Activated CD8-positive, alpha-beta T cell treated with anti-CD3 and anti-CD28 coated beads, Interleukin-2, amount 10 ng/mL, durations not matched to agents 7 days and 5 days (primary cell): ENCODE results near the gene UQCR10. TPM values are rescaled to one million over a fixed set of nuclear protein-coding genes. Genes with fewer than 3 reads are reported as not detected.

Experiments
- ATAC-seq: fragments of 150-1000 bp; cut with Tn5 transposase; one replicate; pipeline ENCODE4 v1.10.0; 2021; ENCODE audit warnings: moderate library complexity
- CTCF ChIA-PET: fragments of 350-600 bp; sonication (Branson Sonifier 250); formaldehyde crosslinking; loops from one replicate; lab custom pipeline; 2021; ENCODE audit warnings: antibody characterized with exemption; lab: Charles Lee
- POLR2A ChIA-PET: fragments of 350-600 bp; sonication (Branson Sonifier 250); formaldehyde crosslinking; loops from one replicate; lab custom pipeline; 2021; ENCODE audit warnings: antibody characterized with exemption; lab: Charles Lee
- DNase-seq: peaks from one replicate; pipeline ENCODE4 v3.0.0-alpha.2; 2020
- H3K27ac Mint-ChIP-seq: one replicate; pipeline ENCODE4 v1.8.0; 2021; ENCODE audit warnings: mild to moderate bottlenecking, mixed read lengths
- H3K27me3 Mint-ChIP-seq: one replicate; pipeline ENCODE4 v1.8.0; 2021; ENCODE audit warnings: low read depth, mixed read lengths
- H3K36me3 Mint-ChIP-seq: one replicate; pipeline ENCODE4 v1.8.0; 2021; ENCODE audit warnings: low read depth, mixed read lengths
- H3K4me1 Mint-ChIP-seq: one replicate; pipeline ENCODE4 v1.8.0; 2021; ENCODE audit warnings: low read depth, mixed read lengths
- H3K4me3 Mint-ChIP-seq: one replicate; pipeline ENCODE4 v1.8.0; 2021; ENCODE audit warnings: mild to moderate bottlenecking, mixed read lengths
- H3K9me3 Mint-ChIP-seq: one replicate; pipeline ENCODE4 v1.8.0; 2022; ENCODE audit warnings: mixed read lengths; ENCODE audit not compliant: insufficient read depth
- total RNA-seq, 2 experiments: library from RNA; stranded (reverse); gene quantifications; one replicate each; pipeline ENCODE4 v1.2.3, GENCODE V29; 2021

The UQCR10 gene
- total RNA-seq, 2 experiments from 2014 or later, result 102 to 103 TPM

- ChIA-PET CTCF (no interaction called here), POLR2A (interaction anchor here (0.6 kb wide), 1 partner anchor 12 kb away, joined by 3 read pairs; no protein-coding TSS in a partner anchor)
- Mint-ChIP-seq H3K4me3 (no peak overlapping the region), H3K9me3 (no peaks in the 10 kb centered on the region), H3K27me3 (no peaks in the 10 kb centered on the region), H3K36me3 (peaks cover 5% of the 10 kb centered on the region), H3K27ac (no peak overlapping the region), H3K4me1 (peaks cover 10% of the 10 kb centered on the region)
- no peak for DNase-seq
- no peak for ATAC-seq
Measured at GRCh38 chr22:29738118-29738815, 28.9 kb upstream of the UQCR10 start.

DNA sequence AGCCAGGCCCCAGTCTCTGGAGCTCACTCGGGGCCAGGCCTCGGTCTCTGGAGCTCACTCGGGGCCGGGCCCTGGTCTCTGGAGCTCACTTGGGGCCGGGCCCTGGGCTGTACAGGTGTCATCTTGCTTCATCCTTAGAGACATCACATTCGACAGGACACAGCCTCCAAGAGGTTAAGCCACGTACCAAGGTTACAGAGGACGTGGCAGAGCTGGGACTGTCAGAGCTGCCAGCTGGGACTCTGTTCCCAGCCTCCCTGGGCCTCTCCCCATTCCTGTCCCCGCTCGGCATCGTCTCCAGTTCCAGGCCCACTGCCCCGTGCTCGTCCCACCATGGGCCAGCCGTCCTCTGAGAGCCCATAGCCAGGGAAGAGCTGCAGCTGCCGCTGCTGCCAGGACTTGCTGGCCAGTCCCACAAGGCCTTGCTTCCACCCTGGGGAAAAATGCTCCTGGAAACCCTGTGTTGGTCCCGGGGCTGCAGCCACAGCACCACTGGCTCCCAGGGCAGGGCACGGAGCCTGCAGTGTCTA lies 27.8 kb upstream of the UQCR10 start:
- Mint-ChIP-seq H3K27me3 (no peaks in the 10 kb centered on the region), H3K4me1 (peaks cover 10% of the 10 kb centered on the region), H3K9me3 (no peaks in the 10 kb centered on the region), H3K4me3 (no peak overlapping the region), H3K27ac (no peak overlapping the region), H3K36me3 (peaks cover 5% of the 10 kb centered on the region)
- ChIA-PET CTCF (interaction anchor here (0.5 kb wide), 1 partner anchor 348 kb away, joined by 3 read pairs; no protein-coding TSS in a partner anchor), POLR2A (no interaction called here)
- DNase-seq (no peak), ATAC-seq (no peak)

- ATAC-seq, result no peak
- Mint-ChIP-seq H3K9me3 (no peaks in the 10 kb centered on the region), H3K27ac (no peak overlapping the region), H3K4me1 (peaks cover 10% of the 10 kb centered on the region), H3K36me3 (peaks cover 5% of the 10 kb centered on the region), H3K4me3 (no peak overlapping the region), H3K27me3 (no peaks in the 10 kb centered on the region)
- no peak for DNase-seq
- ChIA-PET POLR2A (no interaction called here), CTCF (interaction anchor here (0.5 kb wide), 1 partner anchor 348 kb away, joined by 3 read pairs; no protein-coding TSS in a partner anchor)
Measured at GRCh38 chr22:29740216-29740615, 27.0 kb upstream of the UQCR10 start.

GRCh38 chr22:29741926-29742325 lies 25.2 kb upstream of the UQCR10 start:
- ATAC-seq, result no peak
- Mint-ChIP-seq H3K36me3 (peaks cover 8% of the 10 kb centered on the region), H3K27ac (peak overlapping the region; percentile 49), H3K4me1 (peaks cover 10% of the 10 kb centered on the region), H3K9me3 (no peaks in the 10 kb centered on the region), H3K27me3 (no peaks in the 10 kb centered on the region), H3K4me3 (no peak overlapping the region)
- ChIA-PET POLR2A (interaction anchor here (0.6 kb wide), 1 partner anchor 645 kb away, joined by 3 read pairs; no protein-coding TSS in a partner anchor), CTCF (interaction anchor here (1.1 kb wide), 1 partner anchor 15 kb away, joined by 3 read pairs; no protein-coding TSS in a partner anchor)
- DNase-seq, result no peak

GRCh38 chr22:29742326-29742725 lies 24.8 kb upstream of the UQCR10 start:
- Mint-ChIP-seq H3K27ac (peak overlapping the region; percentile 49), H3K27me3 (no peaks in the 10 kb centered on the region), H3K36me3 (peaks cover 8% of the 10 kb centered on the region), H3K9me3 (no peaks in the 10 kb centered on the region), H3K4me3 (no peak overlapping the region), H3K4me1 (peaks cover 10% of the 10 kb centered on the region)
- ChIA-PET CTCF (interaction anchor here (0.7 to 1.2 kb wide), 3 partner anchors 16 to 346 kb away, joined by 3 read pairs; no protein-coding TSS in a partner anchor), POLR2A (no interaction called here)
- ATAC-seq, result no peak
- DNase-seq, result no peak

GRCh38 chr22:29744902-29745301 lies 22.3 kb upstream of the UQCR10 start:
- DNase-seq (no peak), ATAC-seq (no peak)
- CTCF ChIA-PET, result no interaction called here
- peaks cover 12% of the 10 kb centered on the region for H3K4me1 Mint-ChIP-seq
- H3K4me3 Mint-ChIP-seq, result no peak overlapping the region
- H3K27ac Mint-ChIP-seq, result no peak overlapping the region
- H3K9me3 Mint-ChIP-seq, result no peaks in the 10 kb centered on the region
- POLR2A ChIA-PET, result no interaction called here
- H3K36me3 Mint-ChIP-seq, result peaks cover 8% of the 10 kb centered on the region
- H3K27me3 Mint-ChIP-seq, result no peaks in the 10 kb centered on the region

- ATAC-seq (no peak), DNase-seq (no peak)
- no peaks in the 10 kb centered on the region for H3K27me3 Mint-ChIP-seq
- H3K9me3 Mint-ChIP-seq, result no peaks in the 10 kb centered on the region
- peaks cover 30% of the 10 kb centered on the region for H3K4me1 Mint-ChIP-seq
- CTCF ChIA-PET, result interaction anchor here (2.5 kb wide), 1 partner anchor 122 kb away, joined by 8 read pairs; no protein-coding TSS in a partner anchor
- H3K27ac Mint-ChIP-seq, result no peak overlapping the region
- POLR2A ChIA-PET, result no interaction called here
- H3K4me3 Mint-ChIP-seq, result no peak overlapping the region
- H3K36me3 Mint-ChIP-seq, result peaks cover 7% of the 10 kb centered on the region
Measured at GRCh38 chr22:29747832-29748231, 19.3 kb upstream of the UQCR10 start.

GRCh38 chr22:29748248-29748893 lies 18.8 kb upstream of the UQCR10 start:
- H3K9me3 Mint-ChIP-seq, result no peaks in the 10 kb centered on the region
- H3K4me3 Mint-ChIP-seq, result no peak overlapping the region
- CTCF ChIA-PET, result interaction anchor here (2.5 kb wide), 1 partner anchor 123 kb away, joined by 8 read pairs; no protein-coding TSS in a partner anchor
- no peak overlapping the region for H3K27ac Mint-ChIP-seq
- no peak for ATAC-seq
- POLR2A ChIA-PET, result no interaction called here
- H3K36me3 Mint-ChIP-seq, result peaks cover 7% of the 10 kb centered on the region
- no peaks in the 10 kb centered on the region for H3K27me3 Mint-ChIP-seq
- DNase-seq, result no peak
- peaks cover 30% of the 10 kb centered on the region for H3K4me1 Mint-ChIP-seq

DNA sequence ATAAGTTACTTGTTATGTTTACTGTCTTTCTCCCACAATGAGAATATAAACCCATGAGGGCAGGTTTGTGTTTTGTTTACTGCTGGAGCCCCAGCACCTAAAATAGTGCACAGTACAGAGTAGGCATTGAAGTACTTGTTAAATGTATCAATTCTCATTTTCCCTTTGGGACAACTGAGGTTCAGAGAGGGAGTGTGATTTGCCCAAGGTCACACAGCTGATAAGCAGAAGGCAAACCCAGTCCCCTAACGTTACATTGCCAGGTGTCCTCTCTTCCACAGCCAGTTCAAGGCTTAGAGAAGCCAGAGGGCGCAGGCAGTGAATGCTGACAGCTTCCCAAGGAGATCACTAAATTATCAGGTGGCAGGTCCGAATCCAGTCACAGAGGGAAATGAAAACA lies 17.1 kb upstream of the UQCR10 start:
- Mint-ChIP-seq H3K27ac (peak overlapping the region; percentile 88), H3K27me3 (no peaks in the 10 kb centered on the region), H3K4me1 (peaks cover 30% of the 10 kb centered on the region)

GRCh38 chr22:29750559-29751538 lies 16.3 kb upstream of the UQCR10 start:
- H3K4me3 Mint-ChIP-seq, result no peak overlapping the region
- POLR2A ChIA-PET, result interaction anchor here (2.0 kb wide), 1 partner anchor 16 kb away, joined by 8 read pairs; the partner anchor contains the start of genes UQCR10 and ZMAT5
- H3K9me3 Mint-ChIP-seq, result no peaks in the 10 kb centered on the region
- H3K36me3 Mint-ChIP-seq, result peaks cover 5% of the 10 kb centered on the region
- DNase-seq, result peak; percentile 61
- no peaks in the 10 kb centered on the region for H3K27me3 Mint-ChIP-seq
- CTCF ChIA-PET, result interaction anchor here (1.7 kb wide), 1 partner anchor 254 kb away, joined by 7 read pairs; no protein-coding TSS in a partner anchor
- peak overlapping the region; percentile 88 for H3K27ac Mint-ChIP-seq
- H3K4me1 Mint-ChIP-seq, result peaks cover 30% of the 10 kb centered on the region
- ATAC-seq, result peak; percentile 87

More for the DNA sequence above, 17.1 kb upstream of the UQCR10 start:
- ATAC-seq (no peak), DNase-seq (no peak)
- ChIA-PET POLR2A (interaction anchor here (0.6 kb wide), 1 partner anchor 27 kb away, joined by 3 read pairs; no protein-coding TSS in a partner anchor), CTCF (interaction anchor here (2.5 kb wide), 1 partner anchor 125 kb away, joined by 8 read pairs; no protein-coding TSS in a partner anchor)
- peaks cover 7% of the 10 kb centered on the region for H3K36me3 Mint-ChIP-seq
- no peaks in the 10 kb centered on the region for H3K9me3 Mint-ChIP-seq
- H3K4me3 Mint-ChIP-seq, result no peak overlapping the region
